Right cardiac atrium (tissue), 5 donors: ENCODE data around the gene SEMA3B. TPM values are rescaled to one million over a fixed set of nuclear protein-coding genes. Genes with fewer than 3 reads are reported as not detected.
A peak's percentile ranks its signal among the peaks of the same experiment; 100 is the strongest.
"Not testable (repeated sequence)": the region's sequence is repeated elsewhere in the genome, so short reads cannot be mapped to it uniquely, and the experiment has no call there.

ENCODE experiments used
- ATAC-seq, 2 donors: fragments of 200-7000 bp; cut with Tn5 transposase; one replicate each; pipeline versions ENCODE4 v1.8.0 to v1.9.1; 2020; ENCODE audit warnings: moderate library complexity in 2 of 2, mild to moderate bottlenecking in 1 of 2
- DNase-seq, 3 donors: peaks; one replicate each; pipeline ENCODE4 v3.0.0-alpha.2; 2020
- H3K27ac ChIP-seq: one replicate; pipeline ENCODE4 v1.5.1; 2013; ENCODE audit warnings: mild to moderate bottlenecking, low read length, control low read depth, moderate library complexity
- H3K27me3 ChIP-seq: one replicate; pipeline ENCODE4 v1.6.1; 2013; ENCODE audit not compliant: control insufficient read depth, insufficient read depth
- H3K4me1 ChIP-seq: one replicate; pipeline ENCODE4 v1.6.1; 2013; ENCODE audit warnings: low read length; ENCODE audit not compliant: control insufficient read depth, insufficient read depth
- H3K4me3 ChIP-seq: one replicate; pipeline ENCODE4 v1.5.1; 2013; ENCODE audit warnings: low read length, control low read depth
- H3K9me3 ChIP-seq: one replicate; pipeline ENCODE4 v1.6.1; 2013; ENCODE audit warnings: low read length; ENCODE audit not compliant: control insufficient read depth
- WGBS: extraction: QIAGEN DNeasy Blood & Tissue Kit; methylation state at CpG from one replicate; pipeline ENCODE4 v1.1.7; 2013; 5-methylcytosine and 5-hydroxymethylcytosine counted together
- intact Hi-C, 4 donors: fragments of 100-400 bp; cut with DNase I; formaldehyde crosslinking; loops; one replicate each; pipeline versions ENCODE4 v1.11.0 to v1.14.0; 2022 to 2023
- polyA plus RNA-seq: library from polyadenylated mRNA; stranded (reverse); fragments of 200-250 nt; gene quantifications from one replicate; pipeline ENCODE4 v1.2.3, GENCODE V29; 2013
- total RNA-seq, 4 donors: library from RNA; stranded (reverse); fragmentation: NEBNext Ultra II Directional; extraction: Animal tissue kit (Norgen Biotek cat#: 25700); gene quantifications; one replicate each; pipeline ENCODE4 v1.2.1, GENCODE V29; 2021
- donor health status: healthy with polysubstance abuse.
- donor health status: DM: no; HTN: yes; CAD: no.
- donor health status: DM: no; HTN: no; CAD: no.
- donor health status: DM: no; HTN: yes; CAD: no; lungs with severe emphysema.
- donor health status: DM: yes; HTN: yes; CAD: no.

The SEMA3B gene
- total and polyA plus RNA-seq, 5 donors = 19.2 to 35.7 (median 33.0) TPM

DNA sequence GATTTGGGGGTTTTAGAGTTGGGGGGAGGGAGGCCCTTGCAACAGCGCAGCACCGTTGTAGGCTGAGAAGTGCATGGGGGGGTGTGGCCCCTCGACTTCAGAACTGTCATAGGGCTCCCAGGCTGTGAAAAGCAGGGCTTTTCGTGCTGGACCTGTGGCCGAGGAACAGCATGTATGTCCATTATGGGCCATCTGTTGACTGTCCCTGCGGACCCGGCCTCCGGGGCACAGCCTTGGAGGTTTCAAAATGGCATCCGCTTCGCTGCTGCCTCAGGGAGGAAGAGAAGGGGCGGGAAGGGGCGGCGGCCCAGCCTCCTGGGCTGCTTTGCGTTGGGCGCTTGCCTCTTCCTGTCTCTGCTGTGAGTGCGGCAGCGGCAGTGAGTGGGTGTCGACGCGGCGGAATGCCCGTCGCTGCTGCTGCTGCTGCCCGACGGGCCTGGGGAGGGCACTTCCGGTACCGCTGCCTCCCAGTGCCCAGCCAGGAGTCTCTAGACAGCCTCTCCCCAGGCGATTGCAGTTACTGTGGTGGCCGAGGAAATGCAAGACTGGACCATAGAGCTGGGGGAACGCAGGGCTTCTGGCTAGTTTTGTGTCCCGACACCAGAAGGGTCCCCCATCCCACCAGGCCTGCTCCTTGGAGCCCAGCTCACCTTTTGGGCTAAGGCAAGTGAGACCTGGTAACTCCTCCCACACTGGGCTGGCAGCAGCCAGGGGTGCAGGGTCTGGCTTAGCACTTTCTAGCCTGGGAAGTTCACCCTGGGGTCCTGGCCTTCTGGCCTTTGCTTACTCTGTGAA, 31.0 kb upstream of the SEMA3B start:
- under 1% methylated on average over 31 of the region's 31 CpGs for WGBS

DNA sequence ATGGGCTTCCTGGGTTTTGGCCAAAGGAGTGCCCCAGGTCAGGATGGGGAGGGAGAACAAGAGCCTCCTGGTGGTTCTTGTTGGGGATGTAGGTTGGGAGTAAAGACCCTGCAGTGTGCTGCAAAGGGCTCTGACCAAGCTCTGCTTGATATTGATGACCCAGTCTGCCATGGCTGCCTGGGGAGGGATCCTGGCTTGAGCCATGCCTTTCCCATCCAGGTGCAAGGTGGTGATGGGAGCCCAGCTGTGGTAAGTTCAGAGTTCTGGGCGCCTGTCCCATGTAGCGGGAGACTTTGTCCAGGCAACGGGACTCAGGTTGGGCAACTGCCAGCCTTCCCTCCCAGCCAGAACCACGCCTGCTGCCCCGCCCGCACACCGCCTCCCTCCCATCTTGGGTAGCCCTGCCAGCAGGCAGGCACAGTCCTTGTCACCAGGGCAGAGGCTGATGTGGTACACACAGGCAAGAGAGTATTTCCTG, 30.4 kb upstream of the SEMA3B start:
- Histone ChIP-seq H3K27ac (peak overlapping the region; percentile 91), H3K27me3 (no peaks in the 10 kb centered on the region), H3K4me3 (peak overlapping the region; percentile 81), H3K9me3 (no peaks in the 10 kb centered on the region), H3K4me1 (peaks cover 25% of the 10 kb centered on the region)
- intact Hi-C loops = no loop called here
- DNase-seq = peak; percentile 90 to 94 (median 94)
- 17% methylated on average over 7 of the region's 7 CpGs for WGBS
- ATAC-seq = peak; percentile 31 to 44

More for the DNA sequence above, 31.0 kb upstream of the SEMA3B start:
- DNase-seq (peak; percentile 90 to 96 (median 96)), ATAC-seq (peak; percentile 63 to 67)
- Histone ChIP-seq H3K27ac (peak overlapping the region; percentile 91), H3K27me3 (no peaks in the 10 kb centered on the region), H3K9me3 (no peaks in the 10 kb centered on the region), H3K4me1 (peaks cover 19% of the 10 kb centered on the region), H3K4me3 (peak overlapping the region; percentile 81)
- intact Hi-C loops = no loop called here

DNA sequence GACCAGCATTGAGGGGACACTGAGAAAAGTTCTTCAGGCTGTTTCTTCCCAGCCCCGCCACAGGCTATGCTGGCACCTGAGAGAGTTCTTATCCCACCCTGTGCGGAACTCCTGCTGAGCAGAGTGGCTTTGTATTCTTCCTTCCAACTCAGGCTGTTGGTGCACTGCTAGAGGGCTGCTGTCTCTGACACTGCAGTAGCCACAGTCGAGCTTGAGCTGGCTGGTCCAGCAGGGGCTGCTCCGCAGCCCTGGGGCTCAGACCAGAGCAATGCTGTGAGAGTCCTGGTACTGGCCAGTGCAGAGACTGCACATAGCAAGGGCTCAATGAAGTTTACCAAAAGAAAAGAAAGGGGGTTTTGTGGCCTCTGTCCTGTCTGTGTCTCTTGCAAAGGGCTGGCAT, 29.3 kb upstream of the SEMA3B start:
- Histone ChIP-seq H3K9me3 (no peaks in the 10 kb centered on the region), H3K27ac (peak overlapping the region; percentile 5), H3K4me1 (peaks cover 29% of the 10 kb centered on the region), H3K27me3 (no peaks in the 10 kb centered on the region), H3K4me3 (no peak overlapping the region)
- intact Hi-C loops = no loop called here
- DNase-seq (no peak), ATAC-seq (no peak)
- WGBS = 61% methylated on average over 4 of the region's 4 CpGs

DNA sequence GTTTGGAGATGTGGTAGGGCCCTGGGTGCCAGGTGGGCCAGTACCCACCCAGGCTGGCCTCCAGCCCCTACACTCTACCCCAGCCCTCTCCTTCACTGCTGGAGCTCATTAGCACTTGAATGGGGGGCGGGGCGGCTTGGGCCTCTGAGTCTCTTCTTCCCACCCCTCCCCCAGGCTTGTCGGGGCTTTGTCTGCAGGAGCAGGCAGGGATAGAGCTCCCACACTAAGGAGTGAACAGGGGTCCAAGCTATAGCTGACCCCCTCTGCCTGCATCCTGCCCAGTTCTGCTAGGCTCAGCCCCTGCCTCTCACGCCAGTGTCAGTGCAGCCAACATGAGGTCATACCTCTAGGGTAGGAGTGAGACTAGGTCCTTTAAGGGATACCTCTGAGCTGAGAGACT, 27.8 kb upstream of the SEMA3B start:
- H3K4me3 ChIP-seq = no peak overlapping the region
- peaks cover 38% of the 10 kb centered on the region for H3K4me1 ChIP-seq
- WGBS = 44% methylated on average over 4 of the region's 4 CpGs
- no peaks in the 10 kb centered on the region for H3K27me3 ChIP-seq
- no peak for ATAC-seq
- DNase-seq = no peak
- H3K9me3 ChIP-seq = no peaks in the 10 kb centered on the region
- peak overlapping the region; percentile 42 for H3K27ac ChIP-seq
- intact Hi-C loops = no loop called here

DNA sequence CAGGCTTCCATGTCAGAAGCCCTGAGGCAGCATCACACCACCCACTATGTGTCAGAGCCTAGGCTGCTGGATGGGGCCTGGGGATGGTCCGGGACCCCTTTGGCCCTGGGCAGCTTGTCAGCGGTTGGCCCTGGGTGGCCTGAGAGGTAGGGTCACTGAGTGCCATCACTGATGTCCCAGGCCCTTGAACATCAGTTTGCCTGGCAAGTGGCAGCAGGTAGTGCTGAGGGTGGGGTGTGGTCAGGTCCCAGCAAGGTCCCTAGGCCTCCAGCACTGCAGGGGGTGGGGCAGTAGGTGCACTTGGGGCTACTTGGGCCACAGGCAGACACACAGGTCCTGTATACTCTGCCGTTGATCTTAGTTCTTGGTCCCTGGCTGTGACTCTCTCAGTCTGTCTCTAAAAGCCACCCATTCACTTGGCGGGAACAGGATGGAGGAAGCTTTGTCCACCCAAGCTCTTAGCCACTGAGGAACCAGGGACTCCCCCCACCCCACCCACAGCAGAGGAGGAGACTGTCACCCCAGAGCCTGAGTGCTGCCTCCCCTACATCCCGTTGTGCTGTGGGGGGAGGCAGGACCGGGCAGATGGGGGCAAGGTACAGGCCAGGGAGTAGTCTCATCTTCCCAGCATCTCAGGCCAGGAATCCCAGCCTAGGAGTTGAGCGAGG, 27.1 kb upstream of the SEMA3B start:
- DNase-seq (no peak), ATAC-seq (no peak)
- peaks cover 38% of the 10 kb centered on the region for H3K4me1 ChIP-seq
- no peak overlapping the region for H3K4me3 ChIP-seq
- H3K9me3 ChIP-seq = no peaks in the 10 kb centered on the region
- intact Hi-C loops = no loop called here
- peak overlapping the region; percentile 76 for H3K27ac ChIP-seq
- H3K27me3 ChIP-seq = no peaks in the 10 kb centered on the region
- WGBS = 53% methylated on average over 7 of the region's 7 CpGs

DNA sequence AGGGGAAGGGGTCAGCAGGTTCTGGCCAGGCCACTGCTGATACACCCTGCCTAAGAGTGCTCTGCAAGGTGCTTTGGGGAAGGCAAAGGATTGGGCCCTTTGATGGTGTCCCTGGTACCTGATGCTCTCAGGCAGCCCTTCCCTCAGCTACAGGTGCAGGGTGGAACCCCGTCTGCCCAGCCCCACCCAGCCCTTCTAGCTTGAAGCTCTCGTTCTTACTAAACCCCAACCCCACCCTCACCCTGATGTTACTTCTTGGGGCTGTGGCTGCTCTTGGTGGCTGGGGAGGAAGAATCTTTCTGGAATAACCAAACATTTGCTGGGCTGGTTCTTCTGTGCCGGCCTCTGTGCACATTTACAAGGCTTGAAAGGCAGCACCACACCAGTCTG, 26.6 kb upstream of the SEMA3B start:
- Histone ChIP-seq H3K4me3 (no peak overlapping the region), H3K27me3 (no peaks in the 10 kb centered on the region), H3K27ac (peak overlapping the region; percentile 76), H3K4me1 (peaks cover 41% of the 10 kb centered on the region), H3K9me3 (no peaks in the 10 kb centered on the region)
- ATAC-seq (no peak), DNase-seq (no peak)
- intact Hi-C loops = no loop called here
- 36% methylated on average over 3 of the region's 3 CpGs for WGBS

DNA sequence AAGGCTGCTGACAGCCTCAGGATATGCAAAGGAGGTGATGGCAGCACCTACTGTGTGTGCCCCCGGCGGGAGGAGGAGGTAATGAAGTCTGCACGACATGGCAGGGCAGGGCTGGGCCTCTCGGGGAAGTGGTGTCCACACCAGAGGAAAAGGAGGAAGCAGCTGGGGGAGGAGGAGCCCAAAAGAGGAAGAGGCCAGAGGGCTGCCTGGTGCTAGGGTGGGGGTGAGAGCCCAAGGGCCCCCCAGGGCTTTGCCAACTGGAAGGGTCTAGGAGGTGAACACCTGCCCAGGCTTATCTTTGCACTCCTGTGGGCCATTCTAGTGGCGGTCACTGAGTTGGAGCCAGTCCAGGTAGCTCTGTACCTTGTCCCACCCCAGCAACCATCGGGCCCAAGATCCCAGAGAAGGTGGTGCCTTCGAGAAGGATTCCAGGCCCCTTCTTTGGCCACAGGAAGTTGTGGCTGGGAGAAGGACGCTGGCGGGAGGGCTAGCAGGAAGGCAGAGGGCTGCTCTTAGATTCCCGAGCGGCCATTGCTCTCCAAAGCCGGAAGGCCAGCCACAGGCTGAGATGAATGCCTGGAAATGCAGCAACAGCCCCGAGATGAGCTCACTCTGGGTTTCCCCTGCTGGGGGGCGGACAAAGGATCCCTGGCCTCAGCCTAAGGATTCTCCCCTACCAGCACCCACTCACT, 25.9 kb upstream of the SEMA3B start:
- 23% methylated on average over 14 of the region's 14 CpGs for WGBS
- H3K9me3 ChIP-seq = no peaks in the 10 kb centered on the region
- DNase-seq = peak; percentile 73 to 87 (median 87)
- peak; percentile 20 to 52 for ATAC-seq
- peak overlapping the region; percentile 76 for H3K27ac ChIP-seq
- H3K4me1 ChIP-seq = peaks cover 45% of the 10 kb centered on the region
- intact Hi-C loops = no loop called here
- no peaks in the 10 kb centered on the region for H3K27me3 ChIP-seq
- no peak overlapping the region for H3K4me3 ChIP-seq

DNA sequence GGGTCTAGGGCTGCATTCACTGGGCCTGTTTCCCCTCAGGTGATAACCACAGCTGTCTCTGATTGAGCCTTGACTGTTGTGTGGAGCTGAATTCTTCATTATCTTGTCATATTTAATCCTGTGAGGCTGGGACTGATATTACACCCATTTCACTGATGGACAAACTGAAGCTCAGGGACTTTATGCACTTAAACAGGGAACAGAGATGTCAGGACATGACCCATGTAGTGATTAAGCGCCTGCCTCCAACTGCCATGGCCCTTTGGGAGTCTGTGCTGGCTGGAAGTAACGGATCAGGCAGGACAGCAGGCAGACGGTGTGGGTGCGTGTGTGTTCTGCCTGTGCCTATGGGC, 25.4 kb upstream of the SEMA3B start:
- no peaks in the 10 kb centered on the region for H3K9me3 ChIP-seq
- no peak overlapping the region for H3K4me3 ChIP-seq
- 51% methylated on average over 4 of the region's 4 CpGs for WGBS
- DNase-seq (no peak), ATAC-seq (no peak)
- peaks cover 48% of the 10 kb centered on the region for H3K4me1 ChIP-seq
- peak overlapping the region; percentile 76 for H3K27ac ChIP-seq
- H3K27me3 ChIP-seq = no peaks in the 10 kb centered on the region
- intact Hi-C loops = no loop called here

DNA sequence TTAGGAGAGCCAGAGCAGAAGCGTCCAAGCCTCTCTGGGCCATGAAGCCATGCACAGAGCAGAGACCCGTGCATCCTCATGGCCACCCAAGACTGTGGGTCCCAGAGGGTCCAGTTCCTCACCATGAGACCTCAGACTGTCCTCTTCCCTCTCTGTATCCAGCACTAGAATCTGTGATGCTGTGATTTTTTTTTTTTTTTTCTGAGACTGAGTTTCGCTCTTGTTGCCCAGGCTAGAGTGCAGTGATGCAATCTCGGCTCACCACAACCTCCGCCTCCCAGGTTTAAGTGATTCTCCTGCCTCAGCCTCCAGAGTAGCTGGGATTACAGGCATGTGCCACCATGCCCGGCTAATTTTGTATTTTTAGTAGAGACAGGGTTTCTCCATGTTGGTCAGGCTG, 24.1 kb upstream of the SEMA3B start:
- Histone ChIP-seq H3K4me1 (peaks cover 57% of the 10 kb centered on the region), H3K27ac (peak overlapping the region; percentile 79)
- DNase-seq, H3K9me3 ChIP-seq, H3K27me3 ChIP-seq, ATAC-seq, intact Hi-C loops, H3K4me3 ChIP-seq: not testable (repeated sequence)
- WGBS = 64% methylated on average over 6 of the region's 6 CpGs

DNA sequence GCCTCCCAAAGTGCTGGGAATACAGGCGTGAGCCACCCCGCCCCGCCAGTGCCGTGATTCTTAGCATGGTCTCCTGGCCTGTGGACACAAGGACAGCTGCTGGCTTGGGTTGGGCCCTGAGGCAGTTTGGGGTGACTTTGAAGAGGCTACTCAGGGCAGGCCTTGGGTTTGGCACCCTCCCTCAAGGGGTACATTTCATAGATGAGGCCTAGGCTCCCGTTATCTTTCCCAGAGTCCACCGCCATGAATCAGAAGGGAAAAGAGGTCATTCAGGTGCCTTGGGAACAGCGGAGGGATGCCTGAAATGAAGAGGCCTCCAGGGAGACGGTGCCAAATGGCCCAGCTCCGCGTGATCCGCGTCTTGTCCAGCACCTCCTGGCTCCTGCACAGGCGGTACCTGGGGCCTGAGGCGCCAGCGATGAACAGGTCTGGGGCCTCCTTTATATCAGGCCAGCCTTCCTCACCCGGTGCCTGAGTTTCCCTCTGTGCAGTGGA, 23.6 kb upstream of the SEMA3B start:
- Histone ChIP-seq H3K27ac (peak overlapping the region; percentile 42), H3K9me3 (no peaks in the 10 kb centered on the region), H3K27me3 (no peaks in the 10 kb centered on the region), H3K4me1 (peaks cover 62% of the 10 kb centered on the region), H3K4me3 (peak overlapping the region; percentile 19)
- 55% methylated on average over 16 of the region's 16 CpGs for WGBS
- intact Hi-C loops = no loop called here
- DNase-seq (peak in 1 of 3 donors; percentile 52), ATAC-seq (no peak)
